ES-I3 (cell line): ENCODE measurements around the gene GIT1.

Source experiments
- H3K36me3 ChIP-seq: 2 replicates; pipeline ENCODE4 v1.6.1; 2013; ENCODE audit warnings: mild to moderate bottlenecking, low read length, control low read depth, moderate library complexity; ENCODE audit not compliant: insufficient read depth
- H3K4me1 ChIP-seq: 2 replicates; pipeline ENCODE4 v1.6.1; 2013; ENCODE audit warnings: mild to moderate bottlenecking, control low read depth, low read length; ENCODE audit not compliant: insufficient read depth
- H3K9ac ChIP-seq: 2 replicates; pipeline ENCODE4 v1.6.1; 2013; ENCODE audit warnings: low read depth, mild to moderate bottlenecking, low read length, moderate library complexity
- H3K9me3 ChIP-seq: 2 replicates; pipeline ENCODE4 v1.6.1; 2013; ENCODE audit warnings: mild to moderate bottlenecking, low read length, moderate library complexity; ENCODE audit not compliant: control insufficient read depth, insufficient read depth

Gene GIT1

GRCh38 chr17:29592850-29593551 is 3.6 kb upstream of the GIT1 start, which contains the start of gene ANKRD13B:
Gene ANKRD13B, plus strand, starts transcription at chr17:29593132. Its CDS starts 490 bp downstream, at chr17:29593622.
- Histone ChIP-seq H3K4me1 (peaks cover 10% of the 10 kb centered on the region), H3K9ac (peak within 1 kb of the TSS; percentile 61; the same call in 1 of the 2 replicates), H3K9me3 (no peaks in the 10 kb centered on the region), H3K36me3 (no peaks in the 10 kb centered on the region)

- no peaks in the 10 kb centered on the region for H3K36me3 ChIP-seq
- H3K9me3 ChIP-seq: no peaks in the 10 kb centered on the region
- H3K4me1 ChIP-seq: peaks cover 4% of the 10 kb centered on the region
- peak overlapping the region; percentile 69; the same call in 1 of the 2 replicates for H3K9ac ChIP-seq
Observed at GRCh38 chr17:29591737-29592608, 2.5 kb upstream of the GIT1 start.

DNA sequence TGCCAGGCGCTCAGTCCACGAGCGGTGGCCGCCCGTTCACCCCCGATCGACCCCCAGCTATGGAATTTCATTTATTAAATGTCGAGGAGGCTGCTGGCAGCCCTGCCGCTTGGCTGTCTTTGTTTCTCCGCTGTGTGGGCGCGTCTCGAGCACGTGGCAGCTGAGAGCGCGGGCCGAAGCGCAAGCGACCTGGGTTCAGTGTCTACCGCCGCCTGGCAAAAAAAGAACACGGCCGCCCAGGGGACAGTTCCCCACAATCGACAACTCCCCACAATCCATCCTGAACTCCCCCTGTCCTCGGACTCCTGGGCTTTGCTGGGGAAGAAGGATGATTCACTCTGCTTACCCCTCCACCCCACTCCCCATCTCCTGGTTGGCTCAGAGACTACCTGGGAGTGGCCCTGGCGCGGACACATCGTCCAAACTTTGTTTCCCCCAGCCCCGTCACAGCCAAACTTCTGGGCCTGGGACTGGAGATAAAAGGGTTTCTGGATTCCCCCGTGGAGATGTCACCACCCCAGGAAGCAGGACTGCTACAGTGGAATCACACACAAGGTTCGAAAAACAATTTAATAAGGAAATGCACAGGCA is 1.8 kb upstream of the GIT1 start:
- H3K36me3 ChIP-seq: no peaks in the 10 kb centered on the region
- H3K9me3 ChIP-seq: no peaks in the 10 kb centered on the region
- H3K4me1 ChIP-seq: peaks cover 3% of the 10 kb centered on the region; the same call in 1 of the 2 replicates
- H3K9ac ChIP-seq: peak overlapping the region; percentile 69

GRCh38 chr17:29590411-29591145 is 1.1 kb upstream of the GIT1 start:
- peaks cover 4% of the 10 kb centered on the region; the same call in 1 of the 2 replicates for H3K4me1 ChIP-seq
- H3K9me3 ChIP-seq: no peaks in the 10 kb centered on the region
- no peaks in the 10 kb centered on the region for H3K36me3 ChIP-seq
- peak overlapping the region; percentile 69; the same call in 1 of the 2 replicates for H3K9ac ChIP-seq

- no peaks in the 10 kb centered on the region for H3K36me3 ChIP-seq
- H3K9me3 ChIP-seq: no peaks in the 10 kb centered on the region
- peaks cover 18% of the 10 kb centered on the region; the same call in 1 of the 2 replicates for H3K4me1 ChIP-seq
Observed at GRCh38 chr17:29588562-29589411, 661 bp downstream of the GIT1 start.

DNA sequence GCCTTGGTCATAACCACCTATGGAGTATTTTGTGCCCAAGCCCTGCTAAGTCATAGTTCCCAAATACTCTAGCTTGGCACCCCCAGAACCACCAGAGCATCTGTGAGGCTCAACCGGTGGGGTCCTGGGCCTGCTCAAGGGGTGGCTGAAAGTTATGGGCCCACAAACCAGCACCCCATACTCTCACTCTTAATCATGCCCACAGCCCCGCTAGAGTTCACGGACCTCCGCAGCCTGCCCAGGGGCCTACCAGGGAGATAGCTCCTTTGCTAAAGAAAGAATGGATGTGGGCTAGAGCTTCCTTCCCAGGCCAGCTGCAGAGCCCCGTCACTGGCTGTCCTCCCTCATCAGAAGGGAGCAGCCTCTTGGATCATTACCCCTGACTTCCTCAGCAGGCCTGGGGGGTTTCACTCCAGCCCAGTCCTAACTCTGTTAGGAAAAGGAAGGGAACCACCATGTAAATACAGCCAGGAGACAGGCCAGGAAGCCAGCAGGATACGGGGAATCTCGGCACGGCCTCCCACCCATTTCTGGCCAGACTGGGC is 1.4 kb downstream of the GIT1 start:
- peaks cover 18% of the 10 kb centered on the region; the same call in 1 of the 2 replicates for H3K4me1 ChIP-seq
- H3K9me3 ChIP-seq: no peaks in the 10 kb centered on the region
- no peaks in the 10 kb centered on the region for H3K36me3 ChIP-seq
- peak overlapping the region; percentile 58 for H3K9ac ChIP-seq

More at GRCh38 chr17:29588562-29589411, 661 bp downstream of the GIT1 start:
- H3K9ac ChIP-seq: peak overlapping the region; percentile 58

DNA sequence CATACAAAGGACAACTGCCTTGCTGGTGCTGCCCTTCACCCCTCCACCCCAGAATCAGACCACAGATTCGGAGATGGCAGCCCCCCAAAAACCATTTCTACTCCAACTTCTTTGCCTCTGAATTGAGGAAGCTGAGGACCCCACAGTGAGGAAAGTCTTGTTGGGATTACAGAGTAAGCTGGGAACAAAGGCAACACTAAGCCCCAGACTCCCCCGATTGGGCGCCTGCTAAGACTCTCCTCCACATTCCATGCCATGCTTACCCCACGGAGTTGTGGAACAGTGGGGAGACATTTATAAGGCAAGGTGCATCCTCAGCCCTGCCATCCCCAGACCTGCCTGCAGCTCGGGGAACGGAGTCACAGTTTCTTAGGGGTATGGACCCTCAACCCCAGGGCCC is 1.9 kb downstream of the GIT1 start:
- peaks cover 18% of the 10 kb centered on the region; the same call in 1 of the 2 replicates for H3K4me1 ChIP-seq
- no peak overlapping the region for H3K9ac ChIP-seq
- no peaks in the 10 kb centered on the region for H3K36me3 ChIP-seq
- H3K9me3 ChIP-seq: no peaks in the 10 kb centered on the region

GRCh38 chr17:29586676-29587469 is 2.6 kb downstream of the GIT1 start:
- no peaks in the 10 kb centered on the region for H3K9me3 ChIP-seq
- no peaks in the 10 kb centered on the region for H3K36me3 ChIP-seq
- H3K4me1 ChIP-seq: peaks cover 18% of the 10 kb centered on the region; the same call in 1 of the 2 replicates
- no peak overlapping the region for H3K9ac ChIP-seq

- no peaks in the 10 kb centered on the region for H3K9me3 ChIP-seq
- no peak overlapping the region for H3K9ac ChIP-seq
- peaks cover 18% of the 10 kb centered on the region; the same call in 1 of the 2 replicates for H3K4me1 ChIP-seq
- no peaks in the 10 kb centered on the region for H3K36me3 ChIP-seq
Observed at GRCh38 chr17:29585080-29585751, 4.2 kb downstream of the GIT1 start.

- H3K9me3 ChIP-seq: no peaks in the 10 kb centered on the region
- H3K36me3 ChIP-seq: no peaks in the 10 kb centered on the region
- H3K9ac ChIP-seq: no peak overlapping the region
- peaks cover 18% of the 10 kb centered on the region; the same call in 1 of the 2 replicates for H3K4me1 ChIP-seq
Observed at GRCh38 chr17:29584452-29585079, 4.9 kb downstream of the GIT1 start.

- no peaks in the 10 kb centered on the region for H3K9me3 ChIP-seq
- peaks cover 18% of the 10 kb centered on the region; the same call in 1 of the 2 replicates for H3K4me1 ChIP-seq
- no peaks in the 10 kb centered on the region for H3K36me3 ChIP-seq
- no peak overlapping the region for H3K9ac ChIP-seq
Observed at GRCh38 chr17:29583324-29584248, 5.9 kb downstream of the GIT1 start.
